Upper lobe of left lung (tissue), 6 donors: ENCODE measurements around the gene ACP5. TPM values are rescaled to one million over a fixed set of nuclear protein-coding genes. Genes with fewer than 3 reads are reported as not detected.

Source experiments
- ATAC-seq, 2 donors: fragments of 200-7000 bp; cut with Tn5 transposase; one replicate each; pipeline ENCODE4 v1.9.1; 2022; ENCODE audit warnings: mild to moderate bottlenecking in 2 of 2, moderate library complexity in 2 of 2; ENCODE audit not compliant: low FRiP score in 2 of 2
- DNase-seq, 2 donors: peaks; one replicate each; pipeline ENCODE4 v3.0.0-alpha.2; 2019 to 2020
- H3K27ac ChIP-seq, 4 donors: fragments of 200-600 bp; sonication (generic); one replicate each; pipeline ENCODE4 v1.5.1; 2016 to 2019
- H3K27me3 ChIP-seq, 4 donors: fragments of 200-600 bp; sonication (generic); one replicate each; pipeline ENCODE4 v1.5.1; 2017 to 2019
- H3K36me3 ChIP-seq, 4 donors: fragments of 200-600 bp; sonication (generic); one replicate each; pipeline ENCODE4 v1.5.1; 2016 to 2019
- H3K4me1 ChIP-seq, 4 donors: fragments of 200-600 bp; sonication (generic); one replicate each; pipeline ENCODE4 v1.5.1; 2018 to 2019
- H3K4me3 ChIP-seq, 4 donors: fragments of 200-600 bp; sonication (generic); one replicate each; pipeline ENCODE4 v1.5.1; 2017 to 2019; ENCODE audit warnings: mild to moderate bottlenecking in 2 of 4, moderate library complexity in 1 of 4
- H3K9me3 ChIP-seq, 4 donors: fragments of 200-600 bp; sonication (generic); one replicate each; pipeline ENCODE4 v1.5.1; 2018 to 2019
- EP300 ChIP-seq, 4 donors: sonication (generic); formaldehyde crosslinking; IDR thresholded peaks; one replicate each; pipeline ENCODE4 v1.5.1; 2017; ENCODE audit warnings: antibody characterized with exemption in 4 of 4, control low read depth in 2 of 4
- POLR2A ChIP-seq, 4 donors: fragments of 450-650 bp; IDR thresholded peaks; one replicate each; pipeline ENCODE4 v1.5.1; 2016 to 2017; ENCODE audit warnings: antibody characterized with exemption in 4 of 4, mild to moderate bottlenecking in 2 of 4
- POLR2AphosphoS5 ChIP-seq, 2 donors: sonication (generic); formaldehyde crosslinking; IDR thresholded peaks; one replicate each; pipeline ENCODE4 v1.5.1; 2017; ENCODE audit warnings: antibody characterized with exemption in 2 of 2
- WGBS, 2 donors: methylation state at CpG; one replicate each; pipeline ENCODE4 v1.1.5; 2017 to 2018; 5-methylcytosine and 5-hydroxymethylcytosine counted together
- total RNA-seq, 6 donors: library from RNA; depleted of rRNA in 4 of 6; stranded (reverse); fragments of >200 nt in 4 of 6; gene quantifications; one replicate each; pipeline versions ENCODE4 v1.1.0 to v1.2.1, GENCODE V29; 2016 to 2021
- TF ChIP-seq, protein P1 (sequence below), 6 experiments: fragments of 450-650 bp in 4 of 6; fragments of 200-600 bp in 2 of 6; sonication (generic) in 2 of 6; IDR thresholded peaks; one replicate each; pipeline ENCODE4 v1.5.1; 2016 to 2019; ENCODE audit warnings: antibody characterized with exemption in 6 of 6
- donor health status: DM: no; HTN: no; CAD: no; lungs with moderate emphysema.
- donor health status: DM: no; HTN: yes; CAD: no; lungs with severe emphysema.

ACP5 gene
- total RNA-seq, 6 donors from 2014 or later, result 169 to 650 (median 349) TPM

DNA sequence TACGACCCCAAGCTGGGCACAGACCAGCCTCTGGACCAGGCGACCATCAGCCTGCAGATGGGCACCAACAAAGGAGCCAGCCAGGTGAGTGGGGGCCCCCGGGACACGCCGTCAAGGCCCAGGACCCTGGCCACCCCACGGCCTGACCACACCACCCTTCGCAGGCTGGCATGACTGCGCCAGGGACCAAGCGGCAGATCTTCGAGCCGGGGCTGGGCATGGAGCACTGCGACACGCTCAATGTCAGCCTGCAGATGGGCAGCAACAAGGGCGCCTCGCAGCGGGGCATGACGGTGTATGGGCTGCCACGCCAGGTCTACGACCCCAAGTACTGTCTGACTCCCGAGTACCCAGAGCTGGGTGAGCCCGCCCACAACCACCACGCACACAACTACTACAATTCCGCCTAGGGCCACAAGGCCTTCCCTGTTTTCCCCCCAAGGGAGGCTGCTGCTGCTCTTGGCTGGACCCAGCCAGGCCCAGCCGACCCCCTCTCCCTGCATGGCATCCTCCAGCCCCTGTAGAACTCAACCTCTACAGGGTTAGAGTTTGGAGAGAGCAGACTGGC is 28.0 kb downstream of the ACP5 start:
- DNase-seq, result peak in 1 of 2 donors; percentile 74
- Histone ChIP-seq H3K36me3 (peaks cover 7 to 30% (median 23%) of the 10 kb centered on the region in 4 donors), H3K4me3 (no peak overlapping the region), H3K9me3 (no peaks in the 10 kb centered on the region), H3K27ac (no peak overlapping the region), H3K4me1 (no peaks in the 10 kb centered on the region), H3K27me3 (no peaks in the 10 kb centered on the region)
- 90 to 94% methylated on average over 13 to 22 of the region's 24 CpGs for WGBS, 2 donors
- no peak for TF ChIP-seq EP300 (IDR thresholded peaks at IDR 0.05)
- TF ChIP-seq POLR2A (IDR thresholded peaks at IDR 0.05), result no peak
- TF ChIP-seq, protein P1, sequence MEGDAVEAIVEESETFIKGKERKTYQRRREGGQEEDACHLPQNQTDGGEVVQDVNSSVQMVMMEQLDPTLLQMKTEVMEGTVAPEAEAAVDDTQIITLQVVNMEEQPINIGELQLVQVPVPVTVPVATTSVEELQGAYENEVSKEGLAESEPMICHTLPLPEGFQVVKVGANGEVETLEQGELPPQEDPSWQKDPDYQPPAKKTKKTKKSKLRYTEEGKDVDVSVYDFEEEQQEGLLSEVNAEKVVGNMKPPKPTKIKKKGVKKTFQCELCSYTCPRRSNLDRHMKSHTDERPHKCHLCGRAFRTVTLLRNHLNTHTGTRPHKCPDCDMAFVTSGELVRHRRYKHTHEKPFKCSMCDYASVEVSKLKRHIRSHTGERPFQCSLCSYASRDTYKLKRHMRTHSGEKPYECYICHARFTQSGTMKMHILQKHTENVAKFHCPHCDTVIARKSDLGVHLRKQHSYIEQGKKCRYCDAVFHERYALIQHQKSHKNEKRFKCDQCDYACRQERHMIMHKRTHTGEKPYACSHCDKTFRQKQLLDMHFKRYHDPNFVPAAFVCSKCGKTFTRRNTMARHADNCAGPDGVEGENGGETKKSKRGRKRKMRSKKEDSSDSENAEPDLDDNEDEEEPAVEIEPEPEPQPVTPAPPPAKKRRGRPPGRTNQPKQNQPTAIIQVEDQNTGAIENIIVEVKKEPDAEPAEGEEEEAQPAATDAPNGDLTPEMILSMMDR (IDR thresholded peaks at IDR 0.05), result no peak
- TF ChIP-seq POLR2AphosphoS5 (IDR thresholded peaks at IDR 0.05), result no peak
- no peak for ATAC-seq

DNA sequence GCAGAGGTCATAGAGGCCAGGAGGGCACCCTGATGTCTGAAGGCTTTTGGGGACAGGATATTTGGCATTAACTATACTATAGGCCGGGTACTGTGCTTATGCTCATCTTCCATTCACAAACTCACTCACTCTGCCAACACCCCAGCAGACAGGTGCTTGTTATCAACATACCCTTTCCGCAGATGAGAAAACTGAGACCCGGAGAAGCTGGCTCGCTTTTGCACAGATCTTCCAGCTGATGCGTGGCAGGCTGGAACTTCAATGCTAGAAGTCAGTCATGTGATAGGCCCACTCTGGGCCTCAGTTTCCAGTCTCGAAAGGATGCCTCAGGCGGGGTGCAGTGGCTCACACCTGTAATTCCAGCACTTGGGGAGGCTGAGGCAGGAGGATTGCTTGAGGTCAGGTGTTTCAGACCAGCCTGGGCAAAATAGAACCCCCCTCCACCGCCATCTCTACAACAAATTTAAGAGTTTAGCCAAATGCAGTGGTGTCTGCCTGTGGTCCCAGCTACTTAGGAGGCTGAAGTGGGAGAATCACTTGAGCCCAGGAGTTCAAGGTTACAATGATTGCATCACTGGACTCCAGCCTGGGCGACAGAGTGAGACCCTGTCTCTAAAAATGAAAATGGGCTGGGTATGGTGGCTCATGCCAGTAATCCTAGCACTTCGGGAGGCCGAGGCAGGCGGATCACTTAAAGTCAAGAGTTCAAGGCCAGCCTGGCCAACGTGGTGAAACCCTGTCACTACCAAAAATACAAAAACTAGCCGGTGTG is 29.3 kb downstream of the ACP5 start:
- H3K27ac ChIP-seq, result no peak overlapping the region
- no peaks in the 10 kb centered on the region for H3K9me3 ChIP-seq
- H3K4me1 ChIP-seq, result no peaks in the 10 kb centered on the region
- H3K36me3 ChIP-seq, result peaks cover 5 to 17% (median 10%) of the 10 kb centered on the region in 4 donors
- no peak for ATAC-seq
- TF ChIP-seq, protein P1 (IDR thresholded peaks at IDR 0.05), result no peak
- TF ChIP-seq POLR2AphosphoS5 (IDR thresholded peaks at IDR 0.05) (no peak), EP300 (IDR thresholded peaks at IDR 0.05) (no peak), POLR2A (IDR thresholded peaks at IDR 0.05) (no peak)
- no peaks in the 10 kb centered on the region for H3K27me3 ChIP-seq
- no peak overlapping the region for H3K4me3 ChIP-seq
- WGBS, 2 donors, result 89 to 90% methylated on average over 12 to 14 of the region's 14 CpGs
- DNase-seq, result no peak

DNA sequence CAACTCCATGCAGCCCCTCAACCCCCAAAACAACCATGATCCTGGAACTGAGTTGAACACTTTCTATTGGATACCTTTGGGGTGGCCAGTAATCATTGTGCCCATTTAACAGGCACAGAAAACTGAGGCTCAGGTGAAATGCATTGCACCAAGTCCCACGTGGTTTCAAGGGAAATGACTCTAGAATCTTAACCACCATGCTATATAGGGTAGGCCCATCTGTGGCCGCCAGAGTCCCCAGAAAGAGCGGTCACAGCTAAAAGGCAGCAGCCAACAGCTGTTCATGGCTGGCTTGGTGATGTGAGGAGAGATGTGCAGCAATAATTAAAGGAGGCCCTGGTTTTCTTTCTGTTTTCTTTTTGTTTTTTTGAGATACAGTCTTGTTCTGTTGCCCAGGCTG is 36.2 kb downstream of the ACP5 start:
- Histone ChIP-seq H3K27ac (no peak overlapping the region), H3K36me3 (no peaks in the 10 kb centered on the region), H3K9me3 (no peaks in the 10 kb centered on the region), H3K4me1 (peaks cover 3 to 7% (median 6%) of the 10 kb centered on the region in 4 donors), H3K27me3 (peaks cover 0 to 13% (median 9%) of the 10 kb centered on the region in 4 donors), H3K4me3 (no peak overlapping the region)
- TF ChIP-seq POLR2A (IDR thresholded peaks at IDR 0.05) (no peak), EP300 (IDR thresholded peaks at IDR 0.05) (no peak), POLR2AphosphoS5 (IDR thresholded peaks at IDR 0.05) (no peak)
- TF ChIP-seq, protein P1 (IDR thresholded peaks at IDR 0.05), result no peak
- 65 to 83% methylated on average over 3 of the region's 3 CpGs for WGBS, 2 donors
- no peak for ATAC-seq
- no peak for DNase-seq

DNA sequence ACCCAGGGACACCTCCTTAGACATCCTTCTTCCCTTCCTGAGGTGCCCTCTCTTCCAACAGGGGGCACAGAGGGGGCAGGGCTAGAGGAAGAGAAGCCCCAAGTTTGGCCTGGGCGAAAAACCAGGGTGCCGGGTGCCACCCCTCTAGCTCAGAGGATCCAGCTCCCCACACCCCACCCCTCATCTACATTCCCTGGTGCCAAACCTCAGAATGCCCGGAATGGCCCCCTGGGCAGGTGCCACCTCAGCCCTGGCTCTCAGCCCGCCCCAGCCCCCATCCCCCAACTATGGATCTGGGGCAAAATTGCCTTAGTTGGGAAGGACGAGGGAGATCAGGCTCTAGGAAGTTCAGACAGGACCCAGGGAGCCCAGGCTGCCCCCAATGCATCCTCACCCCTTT is 36.8 kb downstream of the ACP5 start:
- no peak for ATAC-seq
- no peak for TF ChIP-seq POLR2AphosphoS5 (IDR thresholded peaks at IDR 0.05)
- TF ChIP-seq, protein P1 (IDR thresholded peaks at IDR 0.05), result no peak
- TF ChIP-seq EP300 (IDR thresholded peaks at IDR 0.05), result no peak
- TF ChIP-seq POLR2A (IDR thresholded peaks at IDR 0.05), result no peak
- peak in 1 of 2 donors; percentile 47 for DNase-seq
- H3K27ac ChIP-seq, result no peak overlapping the region
- H3K9me3 ChIP-seq, result no peaks in the 10 kb centered on the region
- H3K36me3 ChIP-seq, result no peaks in the 10 kb centered on the region
- peaks cover 9 to 13% (median 12%) of the 10 kb centered on the region in 4 donors for H3K4me1 ChIP-seq
- 64 to 83% methylated on average over 4 to 5 of the region's 5 CpGs for WGBS, 2 donors
- peaks cover 0 to 13% (median 9%) of the 10 kb centered on the region in 4 donors for H3K27me3 ChIP-seq
- H3K4me3 ChIP-seq, result peak overlapping the region in 1 of 4 donors; percentile 40
